GM10248 (cell line): ENCODE data around the gene KLHL8.
A peak's percentile ranks its signal among the peaks of the same experiment; 100 is the strongest.

Source experiments
- CTCF ChIA-PET: fragments of 300-600 bp; sonication (Branson Sonifier 250); formaldehyde crosslinking; extraction: SDS; loops from one replicate; lab custom pipeline; 2021; ENCODE audit warnings: antibody characterized with exemption; lab: Yijun Ruan, JAX
- POLR2A ChIA-PET: fragments of 350-650 bp; sonication (Branson Sonifier 250); formaldehyde crosslinking; extraction: SDS; loops from one replicate; lab custom pipeline; 2020; ENCODE audit warnings: antibody characterized with exemption; lab: Yijun Ruan, JAX
- DNase-seq: peaks from one replicate; pipeline ENCODE4 v3.0.0; 2012; ENCODE audit errors: extremely low spot score
- CTCF ChIP-seq: IDR thresholded peaks from 2 replicates; pipeline ENCODE4 v1.5.1; 2012; ENCODE audit warnings: mild to moderate bottlenecking, low read depth; ENCODE audit errors: extremely low read depth, missing control alignments, control extremely low read depth

KLHL8 gene

GRCh38 chr4:87220094-87220822, at the start of gene KLHL8:
Gene KLHL8, minus strand, starts transcription at chr4:87220618. Its CDS starts 25,079 bp downstream, at chr4:87195539.
- ChIA-PET CTCF (interaction anchor here (0.9 to 4.2 kb wide), 14 partner anchors 8 to 297 kb away, joined by 3 to 26 read pairs (median 4); no protein-coding TSS in a partner anchor), POLR2A (interaction anchor here (0.6 to 0.9 kb wide), 3 partner anchors 10 to 306 kb away, joined by 4 to 5 read pairs (median 4); no protein-coding TSS in a partner anchor)
- TF ChIP-seq CTCF = no peak
- DNase-seq = peak; percentile 96

- TF ChIP-seq CTCF = peak; percentile 21
- DNase-seq = no peak
- POLR2A ChIA-PET = no interaction called here
- CTCF ChIA-PET = no interaction called here
These were observed 49.7 kb upstream of the KLHL8 start for GRCh38 chr4:87270144-87270543.

- CTCF ChIA-PET = no interaction called here
- no peak for TF ChIP-seq CTCF
- DNase-seq = no peak
- POLR2A ChIA-PET = no interaction called here
These were observed 48.0 kb upstream of the KLHL8 start for GRCh38 chr4:87268411-87268810.

GRCh38 chr4:87266986-87267385, 46.6 kb upstream of the KLHL8 start:
- ChIA-PET POLR2A (no interaction called here), CTCF (no interaction called here)
- no peak for DNase-seq
- no peak for TF ChIP-seq CTCF

GRCh38 chr4:87262886-87263285, 42.5 kb upstream of the KLHL8 start:
- DNase-seq = no peak
- CTCF ChIA-PET = interaction anchor here (2.3 to 2.7 kb wide), 2 partner anchors 9 to 12 kb away, joined by 9 to 10 read pairs; no protein-coding TSS in a partner anchor
- POLR2A ChIA-PET = no interaction called here
- no peak for TF ChIP-seq CTCF

- DNase-seq = no peak
- no peak for TF ChIP-seq CTCF
- ChIA-PET POLR2A (no interaction called here), CTCF (no interaction called here)
These were observed 40.1 kb upstream of the KLHL8 start for GRCh38 chr4:87260477-87260876.
